HG02981 (cell line): ENCODE measurements around the gene CTRB2.
"Not testable (repeated sequence)": the region's sequence is repeated elsewhere in the genome, so short reads cannot be mapped to it uniquely, and the experiment has no call there.

Source experiments
- ATAC-seq: cut with Tn5 transposase; IDR thresholded peaks from one replicate; pipeline ENCODE4 v1.9.1; 2021; ENCODE audit warnings: mild to moderate bottlenecking, moderate library complexity; ENCODE audit not compliant: unreplicated experiment

The CTRB2 gene

GRCh38 chr16:75227361-75228142 is 20.6 kb upstream of the CTRB2 start:
- no peak for ATAC-seq

- ATAC-seq: no peak
Measured at GRCh38 chr16:75226550-75227360, 19.8 kb upstream of the CTRB2 start.

- ATAC-seq: no peak
Measured at GRCh38 chr16:75225678-75226515, 18.9 kb upstream of the CTRB2 start.

DNA sequence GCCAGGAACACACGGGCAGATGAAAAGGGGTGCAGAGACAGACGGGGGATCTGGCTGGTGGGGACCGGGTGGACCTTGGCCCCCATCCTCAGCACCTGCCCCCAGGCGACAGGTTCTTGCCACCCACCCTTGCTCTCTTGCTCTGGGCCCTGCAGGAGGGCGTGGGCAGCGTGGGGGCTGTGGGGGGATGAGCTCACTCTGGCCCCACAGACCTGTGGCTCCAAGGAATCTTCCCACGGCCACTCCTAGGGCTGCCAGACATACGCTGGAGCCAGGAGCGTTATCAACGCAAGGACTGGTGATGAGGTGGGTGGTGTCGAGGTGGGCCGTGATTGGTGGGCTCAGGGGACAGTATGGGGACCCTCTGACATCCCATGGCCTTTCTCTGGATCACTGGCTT is 18.1 kb upstream of the CTRB2 start:
- ATAC-seq: no peak

GRCh38 chr16:75224306-75225082 is 17.5 kb upstream of the CTRB2 start:
- ATAC-seq: no peak

- not testable (repeated sequence) for ATAC-seq
Measured at GRCh38 chr16:75223129-75223528, 16.2 kb upstream of the CTRB2 start.

- ATAC-seq: no peak
Measured at GRCh38 chr16:75222271-75222783, 15.4 kb upstream of the CTRB2 start.

DNA sequence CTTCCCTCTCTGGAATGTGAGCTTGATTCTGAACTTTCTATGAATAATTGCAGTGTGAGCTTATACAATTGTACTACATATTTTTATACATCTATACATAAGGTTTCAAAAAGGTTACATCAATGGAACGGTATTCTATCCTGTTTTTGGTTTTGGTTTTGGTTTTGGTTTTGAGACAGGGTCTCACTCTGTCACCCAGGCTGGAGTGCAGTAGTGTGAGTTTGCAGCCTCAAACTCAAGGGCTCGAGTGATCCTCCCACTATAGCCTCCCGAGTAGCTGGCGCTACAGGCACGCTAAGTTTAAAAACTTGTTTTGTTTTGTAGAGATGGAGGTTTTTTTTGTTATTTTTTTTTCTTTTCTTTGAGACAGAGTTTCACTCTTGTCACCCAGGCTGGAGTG is 12.9 kb upstream of the CTRB2 start:
- ATAC-seq: no peak

- no peak for ATAC-seq
Measured at GRCh38 chr16:75219088-75219487, 12.1 kb upstream of the CTRB2 start.

GRCh38 chr16:75218256-75219076 is 11.5 kb upstream of the CTRB2 start, which contains the start of gene CTRB1:
Gene CTRB1, plus strand, starts transcription at chr16:75218988. Its CDS starts 20 bp downstream, at chr16:75219008.
- ATAC-seq: peak; percentile 79

DNA sequence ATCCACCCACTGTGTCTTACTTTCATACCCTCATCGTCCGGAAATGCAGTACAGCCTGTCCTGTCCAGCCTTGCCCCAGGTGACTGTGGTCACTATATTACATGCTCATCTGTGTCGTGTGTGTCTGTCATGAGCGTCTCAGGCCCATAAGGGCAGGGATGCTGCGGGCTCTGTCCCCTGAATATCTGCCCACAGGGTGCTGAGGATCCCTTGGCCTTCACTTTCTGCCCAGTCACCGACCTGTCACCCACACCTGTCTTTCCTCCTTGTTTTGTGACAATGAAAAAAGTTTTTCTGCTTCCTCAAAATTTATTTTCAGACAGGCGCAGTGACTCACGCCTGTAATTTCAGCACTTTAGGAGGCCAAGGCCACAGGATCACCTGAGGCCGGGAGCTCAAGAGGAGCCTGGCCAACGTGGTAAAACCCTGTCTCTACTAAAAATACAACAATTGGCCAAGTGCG is 10.5 kb upstream of the CTRB2 start:
- ATAC-seq: no peak

GRCh38 chr16:75216576-75216975 is 9.6 kb upstream of the CTRB2 start:
- ATAC-seq: no peak

- no peak for ATAC-seq
Measured at GRCh38 chr16:75216127-75216526, 9.2 kb upstream of the CTRB2 start.

DNA sequence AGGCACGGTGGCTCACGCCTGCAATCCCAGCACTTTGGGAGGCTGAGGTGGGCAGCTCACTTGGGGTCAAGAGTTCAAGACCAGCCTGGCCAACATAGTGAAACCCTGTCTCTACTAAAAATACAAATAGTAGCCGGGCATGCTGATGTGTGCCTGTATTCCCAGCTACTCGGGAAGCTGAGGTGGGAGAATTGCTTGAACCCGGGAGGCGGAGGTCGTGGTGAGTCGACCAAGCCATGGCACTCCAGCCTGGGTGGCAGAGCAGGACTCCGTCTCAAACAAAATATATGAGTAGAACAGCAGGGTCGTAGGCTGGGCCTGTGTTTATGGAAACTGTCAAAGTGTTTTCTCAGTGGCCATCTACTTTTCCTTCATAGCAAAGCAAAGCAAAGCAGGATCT is 4.3 kb upstream of the CTRB2 start:
- not testable (repeated sequence) for ATAC-seq

DNA sequence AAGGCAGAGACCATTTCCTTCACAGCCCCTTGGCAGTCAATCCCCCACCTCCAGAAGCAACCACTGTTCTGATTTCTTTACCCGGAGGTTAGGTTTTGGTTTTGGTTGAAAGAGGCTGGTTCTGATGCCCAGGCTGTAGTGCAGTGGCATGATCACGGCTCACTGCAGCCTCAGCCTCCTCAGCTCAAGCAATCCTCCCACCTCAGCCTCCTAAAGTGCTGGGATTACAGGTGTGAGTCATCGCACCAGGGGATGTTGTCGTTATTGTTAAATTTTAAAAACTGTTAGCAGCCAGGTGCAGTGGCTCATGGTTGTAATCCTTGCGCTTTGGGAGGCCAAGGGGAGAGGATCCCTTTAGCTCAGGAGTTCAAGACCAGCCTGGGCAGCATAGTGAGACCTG is 3.0 kb upstream of the CTRB2 start:
- no peak for ATAC-seq

- ATAC-seq: not testable (repeated sequence)
Measured at GRCh38 chr16:75209514-75209913, 2.6 kb upstream of the CTRB2 start.

DNA sequence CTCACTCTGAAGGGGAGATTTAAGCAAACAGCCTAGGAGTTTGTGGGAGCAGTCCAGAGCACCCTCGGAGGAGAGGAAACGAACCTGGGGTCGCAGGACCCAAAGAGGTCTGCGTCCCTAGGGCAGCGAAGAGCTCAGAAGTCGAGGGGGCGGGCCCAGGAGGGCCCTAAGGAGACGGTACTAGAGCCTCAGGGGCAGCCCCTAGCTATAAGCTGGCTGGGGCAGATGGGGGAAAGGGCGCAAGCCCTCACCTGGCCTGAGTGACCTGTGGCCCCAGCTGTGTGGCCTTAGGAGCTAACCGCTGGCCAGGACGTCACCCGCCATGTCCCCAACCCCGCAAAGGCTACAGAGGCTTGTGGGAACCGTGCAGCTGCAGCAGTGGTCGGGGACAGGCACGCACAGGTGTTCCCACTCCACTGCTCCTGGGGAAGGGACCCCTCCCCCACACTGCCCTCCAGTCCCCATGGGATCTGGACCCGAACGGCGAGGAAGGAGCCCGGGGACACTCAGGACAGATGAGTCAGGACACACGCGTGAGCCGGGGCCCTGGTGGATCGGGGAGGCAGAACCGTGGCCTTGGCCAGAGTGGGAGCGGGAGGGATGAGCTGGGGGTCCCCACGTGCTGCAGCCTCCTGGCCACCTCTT is 2.0 kb upstream of the CTRB2 start:
- no peak for ATAC-seq

DNA sequence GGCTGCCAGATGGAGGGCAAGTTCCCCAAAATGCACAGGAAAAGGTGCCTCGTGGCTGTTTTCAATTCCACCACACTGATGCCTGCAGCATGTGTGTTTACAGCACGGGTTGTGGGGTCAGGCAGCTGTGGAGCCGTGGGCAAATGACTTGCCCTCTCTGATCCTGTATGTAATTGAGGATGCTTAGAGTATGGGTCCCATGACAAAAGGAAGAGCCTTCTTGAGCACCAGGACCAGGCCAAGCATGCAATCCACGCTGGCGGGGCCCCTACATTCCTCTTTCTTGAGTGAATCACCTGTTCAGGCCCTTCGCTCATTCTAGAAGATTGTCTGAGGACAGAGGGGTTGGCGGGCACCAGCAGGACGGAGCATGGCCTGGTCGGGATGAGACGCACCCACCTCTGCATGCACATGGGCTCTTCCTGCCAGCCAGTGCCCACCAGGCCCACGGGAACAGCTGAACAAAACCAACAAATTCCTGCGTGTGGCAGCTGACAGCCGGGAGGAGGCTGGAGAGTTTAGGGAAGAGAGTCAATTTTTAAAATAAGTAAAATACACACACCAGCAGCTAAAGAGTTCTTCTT is 1.4 kb upstream of the CTRB2 start:
- no peak for ATAC-seq
